ENCODE data around the gene ZFHX3.

ZFHX3 gene

GRCh38 chr16:73067671-73068540 lies 20.0 kb upstream of the ZFHX3 start:
- no peak for DNase-seq

DNA sequence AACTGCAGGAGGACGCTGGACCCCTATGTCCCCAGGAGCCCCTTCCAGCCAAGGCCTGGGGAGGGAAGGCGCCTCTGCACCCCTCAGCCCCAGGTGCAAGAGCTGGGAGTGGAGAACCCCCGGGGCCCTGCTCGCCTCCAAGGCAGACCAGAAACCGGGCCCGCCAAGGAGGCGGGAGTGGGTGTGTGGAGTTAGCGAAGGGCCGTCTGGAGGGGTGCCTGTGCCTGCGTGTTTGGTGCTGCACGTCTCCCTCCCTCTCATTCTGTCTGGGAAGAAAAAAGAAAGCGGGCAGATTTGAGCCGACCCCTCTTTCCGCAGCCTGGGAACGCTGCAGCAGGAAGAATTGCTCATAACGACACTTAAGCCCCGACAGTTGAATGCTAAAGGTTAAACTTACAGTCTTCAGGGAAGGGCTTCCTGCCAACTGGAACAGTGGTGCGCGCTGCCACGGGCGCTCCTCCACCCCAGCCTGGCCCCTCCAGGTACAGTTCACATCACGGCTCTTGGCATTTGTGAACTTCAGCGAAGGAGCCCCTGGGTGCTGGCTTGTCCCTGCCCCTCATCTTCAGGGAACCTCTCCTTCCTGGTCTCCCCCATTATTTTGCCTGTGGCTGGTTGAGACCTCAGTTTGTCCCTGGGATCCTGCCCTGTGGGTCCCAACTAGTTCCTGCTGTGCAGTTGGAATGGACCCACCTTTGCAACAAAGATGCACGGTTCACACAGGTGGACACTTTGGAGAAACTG lies 19.2 kb upstream of the ZFHX3 start:
- no peak for DNase-seq

- no peak for DNase-seq
Observed at GRCh38 chr16:73066331-73066926, 18.5 kb upstream of the ZFHX3 start.

- peak; percentile 61 for DNase-seq
Observed at GRCh38 chr16:73065632-73066330, 17.9 kb upstream of the ZFHX3 start.

DNA sequence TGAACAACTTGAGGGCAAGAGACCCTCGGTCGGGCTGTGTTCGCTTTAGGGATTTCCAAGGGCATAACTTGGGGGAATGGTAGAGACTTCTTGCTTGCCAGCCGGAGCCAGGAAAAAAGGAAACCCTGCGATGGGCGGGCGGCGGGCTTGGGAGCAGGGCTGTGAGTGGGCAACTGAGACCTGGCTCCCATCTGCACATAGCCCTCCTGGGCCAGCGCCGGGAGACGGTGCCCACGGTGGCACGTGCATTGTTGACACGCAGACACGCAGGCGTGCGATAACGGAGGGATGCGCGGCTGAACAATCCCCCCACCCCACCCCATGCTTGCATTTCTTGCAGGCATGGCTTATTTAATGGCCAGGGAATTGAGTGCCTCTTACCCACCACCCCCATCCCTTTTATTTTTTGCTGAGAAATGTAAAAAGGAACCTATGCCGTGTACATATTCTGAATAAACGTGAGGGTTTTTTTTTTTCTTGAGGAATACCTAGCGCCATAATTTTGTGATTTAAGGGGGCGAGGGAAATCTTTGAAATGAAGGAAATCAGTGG lies 17.1 kb upstream of the ZFHX3 start:
- DNase-seq = no peak

DNA sequence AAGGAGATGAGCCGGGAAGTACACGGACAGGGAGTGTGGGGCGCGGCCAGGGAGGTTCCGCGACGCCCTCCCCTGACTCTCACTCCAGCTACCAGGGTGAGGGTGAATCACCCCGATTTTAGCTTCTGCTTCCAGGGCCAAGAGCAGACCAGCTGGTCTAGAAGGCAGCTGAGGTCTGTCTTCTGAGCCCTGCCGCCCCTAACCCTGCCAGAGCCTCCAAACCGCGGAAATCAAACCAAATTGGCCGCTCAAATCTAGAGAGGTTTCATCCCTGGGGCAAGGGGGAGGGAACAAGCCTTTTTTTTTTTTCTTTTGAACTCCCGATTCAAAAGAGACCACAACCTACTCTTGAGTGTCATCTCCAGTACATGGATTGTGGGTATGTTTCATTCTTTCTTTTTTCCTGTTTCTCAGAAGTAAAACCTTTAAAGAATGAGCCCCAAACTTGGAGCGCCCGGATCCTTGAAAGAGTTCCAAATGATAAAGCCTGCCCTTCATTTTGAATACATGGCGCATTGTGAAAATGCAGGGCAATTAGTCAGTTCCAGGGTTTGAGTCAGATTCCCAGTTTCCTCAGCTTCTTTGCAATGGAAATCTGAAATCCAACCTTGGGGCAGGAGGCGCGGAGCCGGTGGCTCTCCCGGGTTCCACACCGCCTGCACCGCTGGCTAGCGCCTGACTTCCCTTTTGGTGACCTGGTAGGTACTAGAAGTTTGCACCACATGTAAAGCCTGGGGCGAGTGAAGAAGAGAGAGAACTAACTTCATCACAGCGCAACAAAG lies 16.5 kb upstream of the ZFHX3 start:
- no peak for DNase-seq

GRCh38 chr16:73063854-73064211 lies 15.9 kb upstream of the ZFHX3 start:
- DNase-seq = no peak

- DNase-seq = no peak
Observed at GRCh38 chr16:73062743-73063733, 15.1 kb upstream of the ZFHX3 start.

DNA sequence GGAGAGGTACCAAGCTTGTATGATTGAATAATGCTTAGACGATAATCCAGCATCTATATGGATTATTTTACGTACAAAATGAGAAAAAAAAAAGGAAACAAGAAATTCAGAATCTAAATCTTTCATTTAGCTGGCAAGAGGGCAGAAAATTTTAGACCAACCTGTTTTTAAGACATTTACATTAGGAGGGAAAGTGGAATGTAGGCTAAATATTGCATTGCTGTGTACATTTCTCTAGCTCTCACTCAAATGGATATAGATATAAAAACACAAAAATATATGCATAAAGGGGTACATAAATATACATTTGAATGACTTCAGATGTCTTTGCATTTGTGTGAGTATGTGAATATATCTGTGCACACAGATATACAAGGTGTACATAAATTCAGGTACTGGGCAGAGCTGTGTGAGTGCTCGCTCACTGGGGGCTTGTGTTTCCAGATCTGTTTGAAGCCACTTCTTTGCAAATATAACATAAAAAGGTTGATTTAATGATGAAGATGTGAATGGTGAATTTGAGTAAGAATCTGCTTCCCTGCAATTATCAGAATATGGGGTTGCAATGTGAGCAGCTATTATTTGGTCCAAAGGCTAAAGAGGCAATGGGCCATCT lies 14.2 kb upstream of the ZFHX3 start:
- DNase-seq = no peak

DNA sequence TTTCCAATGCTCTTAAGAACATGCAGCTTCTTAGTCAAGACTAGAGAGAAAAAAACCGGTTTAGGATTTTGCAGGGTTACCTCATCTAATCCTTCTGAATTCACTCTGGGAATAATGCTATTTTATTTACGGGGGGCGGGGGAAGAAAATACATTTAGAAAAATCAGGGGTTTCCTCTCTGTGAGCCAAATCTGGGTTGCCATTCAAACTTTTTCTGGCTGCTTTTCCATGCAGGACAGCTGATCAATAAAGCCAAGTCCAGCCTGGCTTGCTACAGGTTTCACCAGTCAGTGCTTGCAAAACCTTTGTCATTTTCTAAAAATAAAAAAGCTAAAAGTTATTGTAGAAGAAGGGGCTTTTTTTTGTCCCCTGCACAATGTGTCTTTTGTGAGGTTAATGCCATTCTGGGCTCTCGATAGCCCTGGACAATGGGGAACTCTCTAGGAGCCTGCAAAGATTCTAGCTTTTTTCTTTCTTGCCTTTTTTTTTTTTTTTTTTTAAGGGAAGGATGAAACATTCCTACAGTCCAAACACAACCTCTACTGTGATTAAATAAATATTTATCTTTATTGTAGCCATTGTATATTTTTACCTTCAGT lies 13.1 kb upstream of the ZFHX3 start:
- DNase-seq = no peak

DNA sequence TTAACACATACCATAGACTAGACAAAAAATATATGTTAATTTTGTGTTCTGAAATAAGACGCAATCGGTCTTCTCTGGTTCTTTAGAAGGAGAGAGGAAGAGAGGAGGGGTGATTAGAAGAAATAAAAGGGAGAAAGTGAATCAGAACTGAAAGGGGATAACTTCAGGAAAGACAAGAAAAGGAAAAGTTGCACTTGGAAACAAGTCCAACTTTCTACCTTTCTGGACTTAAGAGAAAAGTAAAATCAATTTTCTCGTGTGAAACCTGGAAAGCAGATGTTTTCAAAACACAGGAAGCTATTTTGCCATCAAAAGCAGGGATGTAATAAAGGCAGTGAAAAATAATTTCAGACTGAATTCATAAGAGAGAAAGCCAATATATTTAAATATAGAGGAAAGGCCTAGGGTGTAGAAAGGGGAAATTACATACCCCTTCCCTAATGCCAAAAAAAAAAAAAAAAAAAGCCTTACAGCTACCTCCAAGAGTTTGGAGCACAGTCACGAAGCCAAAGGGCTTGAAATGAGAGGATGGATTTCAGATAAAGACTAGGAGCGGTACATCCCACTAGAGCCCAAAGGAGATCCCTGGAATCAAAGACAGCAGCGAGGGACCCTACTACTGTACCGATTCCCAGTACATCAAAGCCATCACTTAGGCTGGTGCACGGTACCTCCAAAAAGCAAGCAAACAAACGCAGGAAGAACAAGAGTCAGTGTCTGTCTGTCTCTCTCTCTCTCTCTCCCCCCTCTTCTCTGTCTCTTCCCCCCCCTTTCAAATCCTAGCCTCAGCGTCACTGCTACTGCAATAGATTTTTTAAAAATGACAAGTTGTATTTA lies 12.1 kb upstream of the ZFHX3 start:
- peak; percentile 47 for DNase-seq

- DNase-seq = peak; percentile 71
Observed at GRCh38 chr16:73058616-73059409, 10.9 kb upstream of the ZFHX3 start.

DNA sequence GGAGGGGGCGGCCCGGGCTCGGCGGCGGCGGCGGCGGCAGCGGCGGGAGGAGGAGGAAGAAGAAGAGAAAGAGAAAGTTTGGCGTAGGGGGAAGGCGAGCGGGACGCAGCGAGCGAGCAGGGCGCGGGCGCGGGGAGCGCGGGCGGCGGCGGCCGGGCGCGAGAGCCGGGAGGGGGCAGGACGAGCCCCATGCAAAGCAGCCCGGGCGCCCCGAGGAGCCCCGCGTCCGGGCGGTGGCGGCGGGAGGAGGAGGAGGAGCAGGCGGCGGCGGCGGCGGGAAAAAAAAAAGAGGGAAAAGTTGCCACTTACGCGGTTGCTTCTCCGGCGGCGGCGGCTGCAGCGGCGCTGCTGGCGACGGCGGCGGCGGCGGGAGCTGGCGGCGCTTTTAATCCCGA lies 10.3 kb upstream of the ZFHX3 start:
- peak; percentile 63 for DNase-seq

DNA sequence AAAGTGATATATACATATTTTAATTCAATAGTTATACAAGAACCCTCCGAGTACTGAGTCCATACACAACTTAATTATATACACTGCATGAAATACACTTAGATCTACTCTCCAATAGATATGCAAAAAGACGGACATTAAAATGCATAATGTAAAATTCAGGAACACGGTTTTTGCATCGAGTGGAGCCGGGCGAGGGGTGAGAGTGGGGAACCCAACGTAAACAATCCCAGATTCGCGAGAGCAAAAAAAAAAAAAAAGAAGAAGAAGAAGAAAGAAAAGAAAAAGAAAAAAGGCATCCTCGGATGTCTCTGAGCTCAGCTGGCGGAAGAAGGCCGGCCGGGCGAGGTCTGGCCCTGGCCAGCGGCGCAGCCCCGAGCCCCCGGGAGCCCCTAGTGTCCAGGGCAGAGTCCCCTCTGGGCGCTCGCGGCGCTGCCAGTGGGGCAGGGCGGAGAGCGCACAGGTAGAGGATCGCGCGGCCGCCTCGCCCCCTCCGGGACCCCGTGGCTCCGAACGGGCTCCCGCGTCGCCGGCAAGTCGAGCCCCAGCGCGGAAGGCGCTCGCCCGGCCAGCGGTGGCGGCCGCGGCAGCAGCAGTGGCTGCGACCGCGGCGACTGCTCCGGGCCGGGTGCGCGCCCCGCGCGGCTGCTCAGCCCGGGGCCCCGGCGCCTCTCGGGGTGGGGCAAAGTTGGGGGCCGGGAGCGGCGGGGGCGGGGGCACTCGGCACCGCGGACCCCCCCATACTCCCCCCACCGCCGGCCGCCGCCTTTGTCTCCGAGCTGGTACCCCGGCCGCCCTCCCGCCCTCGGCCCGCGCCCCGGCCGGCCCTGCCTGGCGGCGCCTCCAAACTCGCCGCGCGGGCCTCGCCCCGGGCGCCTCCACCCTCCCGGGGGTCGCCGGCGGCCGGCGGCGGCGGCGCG lies 9.6 kb upstream of the ZFHX3 start:
- DNase-seq = peak; percentile 56

DNA sequence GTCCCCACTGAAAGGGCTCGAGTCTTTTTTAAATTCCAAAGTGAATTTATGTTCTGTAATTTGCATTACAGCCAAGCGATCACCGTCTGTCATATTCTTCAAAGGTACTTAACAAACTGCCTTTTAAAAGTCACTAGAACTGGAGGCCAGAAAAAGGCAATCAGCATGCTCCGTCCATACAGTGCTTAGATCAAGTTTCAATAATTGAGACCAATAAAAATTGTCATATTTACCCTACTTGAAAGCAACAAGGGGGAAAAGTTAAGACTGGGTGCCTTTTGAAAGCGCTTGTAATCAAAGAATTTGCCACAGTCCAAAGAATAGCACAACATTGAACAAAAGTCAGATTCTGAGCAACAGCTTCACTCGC lies 9.0 kb upstream of the ZFHX3 start:
- peak; percentile 49 for DNase-seq

DNA sequence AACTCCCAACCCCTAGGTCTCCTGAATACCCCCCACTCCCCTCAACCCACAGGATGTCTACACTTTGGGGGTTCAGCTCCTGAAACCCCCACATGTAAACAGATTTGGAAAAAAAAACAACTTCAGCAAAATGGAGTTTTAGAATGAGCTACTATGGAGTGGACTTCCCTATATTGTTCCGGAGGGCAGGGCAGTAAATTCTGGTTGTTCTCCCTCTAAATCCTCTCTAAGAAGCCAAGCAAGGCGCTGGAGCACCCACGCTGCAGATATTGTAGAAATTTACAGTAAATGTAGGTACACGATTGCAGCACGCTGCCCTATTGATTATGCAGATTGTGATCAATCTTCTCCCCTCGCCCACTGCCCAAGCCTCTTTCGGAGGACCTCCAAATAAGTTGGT lies 8.5 kb upstream of the ZFHX3 start:
- peak; percentile 47 for DNase-seq

Data from DMS53 (cell line).